Ammon's horn (tissue), 1 donor: ENCODE data around the gene CRABP1.
"Not testable (repeated sequence)": the region's sequence is repeated elsewhere in the genome, so short reads cannot be mapped to it uniquely, and the experiment has no call there.

Experiments used
- DNase-seq: peaks from one replicate; pipeline ENCODE4 v3.0.0-alpha.2; 2016; ENCODE audit warnings: low spot score

The CRABP1 gene

GRCh38 chr15:78374436-78375393 lies 34.6 kb downstream of the CRABP1 start:
- no peak for DNase-seq

- not testable (repeated sequence) for DNase-seq
These were observed 40.0 kb downstream of the CRABP1 start for GRCh38 chr15:78380143-78380542.

- no peak for DNase-seq
These were observed 42.1 kb downstream of the CRABP1 start for GRCh38 chr15:78382114-78382880.

- DNase-seq = no peak
These were observed 44.5 kb downstream of the CRABP1 start for GRCh38 chr15:78384651-78385050.

GRCh38 chr15:78387246-78388037 lies 47.3 kb downstream of the CRABP1 start:
- DNase-seq = no peak

GRCh38 chr15:78388865-78389264 lies 48.7 kb downstream of the CRABP1 start:
- no peak for DNase-seq

- no peak for DNase-seq
These were observed 49.2 kb downstream of the CRABP1 start for GRCh38 chr15:78389322-78389721.

GRCh38 chr15:78389738-78390137 lies 49.6 kb downstream of the CRABP1 start:
- DNase-seq = no peak

- DNase-seq = no peak
These were observed 50.1 kb downstream of the CRABP1 start for GRCh38 chr15:78390242-78390641.

GRCh38 chr15:78390826-78391225 lies 50.7 kb downstream of the CRABP1 start:
- no peak for DNase-seq

- no peak for DNase-seq
These were observed 51.6 kb downstream of the CRABP1 start for GRCh38 chr15:78391781-78392180.

GRCh38 chr15:78392430-78392829 lies 52.3 kb downstream of the CRABP1 start:
- peak; percentile 36 for DNase-seq

- no peak for DNase-seq
These were observed 53.0 kb downstream of the CRABP1 start for GRCh38 chr15:78393137-78393536.

- DNase-seq = no peak
These were observed 53.9 kb downstream of the CRABP1 start for GRCh38 chr15:78394026-78394425.

GRCh38 chr15:78394981-78395616 lies 54.9 kb downstream of the CRABP1 start:
- DNase-seq = no peak

- DNase-seq = no peak
These were observed 56.1 kb downstream of the CRABP1 start for GRCh38 chr15:78396186-78396814.

GRCh38 chr15:78396976-78397375 lies 56.8 kb downstream of the CRABP1 start:
- peak; percentile 31 for DNase-seq

GRCh38 chr15:78397382-78397781 lies 57.2 kb downstream of the CRABP1 start:
- no peak for DNase-seq
